ENCODE measurements around the gene GDF9.

DNA sequence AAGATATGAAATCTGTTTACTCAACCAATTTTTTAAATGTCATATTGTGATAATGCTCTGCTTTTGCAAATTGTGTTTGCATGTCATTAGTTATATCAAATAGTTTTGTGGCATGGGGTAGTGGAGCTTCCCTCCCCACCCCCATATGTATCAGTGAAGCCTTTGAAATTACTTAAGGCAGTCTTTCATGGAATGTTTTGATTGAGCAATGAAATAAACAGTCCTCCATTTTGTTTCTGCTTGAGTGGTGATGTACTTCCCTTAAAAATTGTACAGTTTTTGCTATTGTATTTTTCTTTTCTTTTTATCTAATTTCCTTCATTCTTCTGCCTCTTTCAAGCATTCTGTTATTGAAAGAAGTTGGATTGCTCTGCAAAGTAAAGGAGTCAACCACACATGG, 49.7 kb downstream of the GDF9 start:
- TF ChIP-seq, protein P1, sequence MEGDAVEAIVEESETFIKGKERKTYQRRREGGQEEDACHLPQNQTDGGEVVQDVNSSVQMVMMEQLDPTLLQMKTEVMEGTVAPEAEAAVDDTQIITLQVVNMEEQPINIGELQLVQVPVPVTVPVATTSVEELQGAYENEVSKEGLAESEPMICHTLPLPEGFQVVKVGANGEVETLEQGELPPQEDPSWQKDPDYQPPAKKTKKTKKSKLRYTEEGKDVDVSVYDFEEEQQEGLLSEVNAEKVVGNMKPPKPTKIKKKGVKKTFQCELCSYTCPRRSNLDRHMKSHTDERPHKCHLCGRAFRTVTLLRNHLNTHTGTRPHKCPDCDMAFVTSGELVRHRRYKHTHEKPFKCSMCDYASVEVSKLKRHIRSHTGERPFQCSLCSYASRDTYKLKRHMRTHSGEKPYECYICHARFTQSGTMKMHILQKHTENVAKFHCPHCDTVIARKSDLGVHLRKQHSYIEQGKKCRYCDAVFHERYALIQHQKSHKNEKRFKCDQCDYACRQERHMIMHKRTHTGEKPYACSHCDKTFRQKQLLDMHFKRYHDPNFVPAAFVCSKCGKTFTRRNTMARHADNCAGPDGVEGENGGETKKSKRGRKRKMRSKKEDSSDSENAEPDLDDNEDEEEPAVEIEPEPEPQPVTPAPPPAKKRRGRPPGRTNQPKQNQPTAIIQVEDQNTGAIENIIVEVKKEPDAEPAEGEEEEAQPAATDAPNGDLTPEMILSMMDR (IDR thresholded peaks at IDR 0.05) = no peak
- TF ChIP-seq POLR2A (IDR thresholded peaks at IDR 0.05) = no peak

Data from heart left ventricle (tissue), 13 donors.